Body of pancreas (tissue), 4 donors: ENCODE results near the gene TMEM256. TPM values are rescaled to one million over a fixed set of nuclear protein-coding genes. Genes with fewer than 3 reads are reported as not detected.

ENCODE experiments used
- ATAC-seq: fragments of 150-250 bp; one replicate; pipeline ENCODE4 v1.9.1; 2016
- DNase-seq, 4 donors: peaks; one replicate each; pipeline ENCODE4 v3.0.0-alpha.2; 2019
- H3K27ac ChIP-seq, 4 donors: fragments of 200-600 bp; sonication (generic); 1 replicate in 3 of 4; 2 replicates in 1 of 4; pipeline versions ENCODE4 v1.5.1 to v1.6.1; 2016 to 2019; ENCODE audit warnings: mild to moderate bottlenecking in 1 of 4, mixed read lengths in 1 of 4, moderate library complexity in 1 of 4
- H3K27me3 ChIP-seq, 2 donors: fragments of 200-600 bp; sonication (generic); one replicate each; pipeline ENCODE4 v1.6.0; 2016; ENCODE audit warnings: mild to moderate bottlenecking in 1 of 2
- H3K36me3 ChIP-seq, 2 donors: fragments of 200-600 bp; sonication (generic); replicated peaks in 1 of 2; 2 replicates each; pipeline ENCODE4 v1.5.1; 2016; ENCODE audit warnings: low read depth in 2 of 2; ENCODE audit not compliant: insufficient read depth in 1 of 2
- H3K4me1 ChIP-seq: fragments of 200-600 bp; sonication (generic); one replicate; pipeline ENCODE4 v1.6.0; 2016
- H3K4me3 ChIP-seq, 2 donors: fragments of 200-600 bp; sonication (generic); 1 replicate in 1 of 2; 2 replicates in 1 of 2; pipeline ENCODE4 v1.5.1; 2016 to 2019
- H3K9me3 ChIP-seq, 3 donors: fragments of 200-600 bp; sonication (generic); 1 replicate in 2 of 3; 2 replicates in 1 of 3; pipeline ENCODE4 v1.5.1; 2016
- CTCF ChIP-seq, 7 experiments: fragments of 450-650 bp in 4 of 7; fragments of 200-600 bp in 3 of 7; sonication (generic) in 3 of 7; IDR thresholded peaks; one replicate each; pipeline ENCODE4 v1.5.1; 2016 to 2019; ENCODE audit warnings: antibody characterized with exemption in 7 of 7
- POLR2A ChIP-seq, 3 donors: fragments of 450-650 bp; IDR thresholded peaks; one replicate each; pipeline ENCODE4 v1.6.1; 2016; ENCODE audit warnings: antibody characterized with exemption in 3 of 3, mild to moderate bottlenecking in 2 of 3
- WGBS, 2 donors: methylation state at CpG; one replicate each; pipeline ENCODE4 v1.1.5; 2017; 5-methylcytosine and 5-hydroxymethylcytosine counted together
- intact Hi-C: fragments of 100-400 bp; cut with DNase I; formaldehyde crosslinking; loops from one replicate; pipeline ENCODE4 v1.15.1; 2023
- total RNA-seq, 2 donors: library from RNA; depleted of rRNA; stranded (reverse); fragments of >200 nt; gene quantifications; one replicate each; pipeline ENCODE4 v1.1.0, GENCODE V29; 2016

TMEM256 gene
- total RNA-seq, 2 donors from 2014 or later: 14.5 to 21.8 TPM

- DNase-seq: no peak
- Histone ChIP-seq H3K27me3 (no peaks in the 10 kb centered on the region), H3K36me3 (no peaks in the 10 kb centered on the region), H3K4me3 (no peak overlapping the region), H3K4me1 (no peaks in the 10 kb centered on the region), H3K27ac (no peak overlapping the region), H3K9me3 (no peaks in the 10 kb centered on the region)
- 83 to 85% methylated on average over 19 to 33 of the region's 33 CpGs for WGBS, 2 donors
- ATAC-seq: no peak
- TF ChIP-seq POLR2A (IDR thresholded peaks at IDR 0.05) (no peak), CTCF (IDR thresholded peaks at IDR 0.05) (no peak)
- intact Hi-C loops: no loop called here
Observed at GRCh38 chr17:7426203-7426863, 22.4 kb upstream of the TMEM256 start.

- Histone ChIP-seq H3K4me3 (no peak overlapping the region), H3K4me1 (no peaks in the 10 kb centered on the region), H3K27ac (no peak overlapping the region), H3K36me3 (no peaks in the 10 kb centered on the region), H3K27me3 (no peaks in the 10 kb centered on the region), H3K9me3 (no peaks in the 10 kb centered on the region)
- intact Hi-C loops: no loop called here
- TF ChIP-seq POLR2A (IDR thresholded peaks at IDR 0.05) (no peak), CTCF (IDR thresholded peaks at IDR 0.05) (no peak)
- DNase-seq (no peak), ATAC-seq (no peak)
- WGBS, 2 donors: 77% methylated on average over 8 of the region's 8 CpGs; no CpG with 5 or more reads in 1 of the 2 donors
Observed at GRCh38 chr17:7425756-7426155, 21.9 kb upstream of the TMEM256 start.

- 67 to 70% methylated on average over 7 of the region's 7 CpGs for WGBS, 2 donors
- H3K27ac ChIP-seq: no peak within 1 kb of the TSS
- H3K36me3 ChIP-seq: no peaks in the 10 kb centered on the region
- H3K27me3 ChIP-seq: no peaks in the 10 kb centered on the region
- ATAC-seq (no peak), DNase-seq (no peak)
- H3K4me1 ChIP-seq: no peaks in the 10 kb centered on the region
- TF ChIP-seq POLR2A (IDR thresholded peaks at IDR 0.05) (no peak), CTCF (IDR thresholded peaks at IDR 0.05) (no peak)
- H3K4me3 ChIP-seq: no peak within 1 kb of the TSS
- no peaks in the 10 kb centered on the region for H3K9me3 ChIP-seq
- intact Hi-C loops: no loop called here
Observed at GRCh38 chr17:7425316-7425715, 21.4 kb upstream of the TMEM256 start, which contains the start of gene SPEM2. Gene SPEM2, plus strand, starts transcription at chr17:7425616. Its CDS starts 73 bp downstream, at chr17:7425689.

GRCh38 chr17:7423679-7424078, 19.8 kb upstream of the TMEM256 start:
- DNase-seq (no peak), ATAC-seq (no peak)
- H3K27ac ChIP-seq: no peak overlapping the region
- no peaks in the 10 kb centered on the region for H3K36me3 ChIP-seq
- TF ChIP-seq POLR2A (IDR thresholded peaks at IDR 0.05): no peak
- TF ChIP-seq CTCF (IDR thresholded peaks at IDR 0.05): no peak
- H3K27me3 ChIP-seq: no peaks in the 10 kb centered on the region
- H3K9me3 ChIP-seq: no peaks in the 10 kb centered on the region
- WGBS, 2 donors: 42 to 63% methylated on average over 4 of the region's 4 CpGs
- H3K4me3 ChIP-seq: no peak overlapping the region
- no peaks in the 10 kb centered on the region for H3K4me1 ChIP-seq
- intact Hi-C loops: no loop called here

- WGBS, 2 donors: 89 to 92% methylated on average over 11 to 16 of the region's 16 CpGs
- ATAC-seq: no peak
Observed at GRCh38 chr17:7421186-7421585, 17.3 kb upstream of the TMEM256 start.

More at GRCh38 chr17:7421186-7421585, 17.3 kb upstream of the TMEM256 start:
- Histone ChIP-seq H3K27me3 (no peaks in the 10 kb centered on the region), H3K9me3 (no peaks in the 10 kb centered on the region), H3K27ac (no peak overlapping the region), H3K36me3 (no peaks in the 10 kb centered on the region), H3K4me3 (no peak overlapping the region), H3K4me1 (no peaks in the 10 kb centered on the region)
- TF ChIP-seq POLR2A (IDR thresholded peaks at IDR 0.05): no peak
- no peak for TF ChIP-seq CTCF (IDR thresholded peaks at IDR 0.05)
- intact Hi-C loops: no loop called here
- no peak for DNase-seq
